HG03139 (cell line): Measurements from ENCODE around the gene PRKAR1B.

Source experiments
- ATAC-seq: cut with Tn5 transposase; IDR thresholded peaks from one replicate; pipeline ENCODE4 v1.9.1; 2021; ENCODE audit not compliant: unreplicated experiment

The PRKAR1B gene

GRCh38 chr7:575425-576366, 151.4 kb downstream of the PRKAR1B start:
- no peak for ATAC-seq

DNA sequence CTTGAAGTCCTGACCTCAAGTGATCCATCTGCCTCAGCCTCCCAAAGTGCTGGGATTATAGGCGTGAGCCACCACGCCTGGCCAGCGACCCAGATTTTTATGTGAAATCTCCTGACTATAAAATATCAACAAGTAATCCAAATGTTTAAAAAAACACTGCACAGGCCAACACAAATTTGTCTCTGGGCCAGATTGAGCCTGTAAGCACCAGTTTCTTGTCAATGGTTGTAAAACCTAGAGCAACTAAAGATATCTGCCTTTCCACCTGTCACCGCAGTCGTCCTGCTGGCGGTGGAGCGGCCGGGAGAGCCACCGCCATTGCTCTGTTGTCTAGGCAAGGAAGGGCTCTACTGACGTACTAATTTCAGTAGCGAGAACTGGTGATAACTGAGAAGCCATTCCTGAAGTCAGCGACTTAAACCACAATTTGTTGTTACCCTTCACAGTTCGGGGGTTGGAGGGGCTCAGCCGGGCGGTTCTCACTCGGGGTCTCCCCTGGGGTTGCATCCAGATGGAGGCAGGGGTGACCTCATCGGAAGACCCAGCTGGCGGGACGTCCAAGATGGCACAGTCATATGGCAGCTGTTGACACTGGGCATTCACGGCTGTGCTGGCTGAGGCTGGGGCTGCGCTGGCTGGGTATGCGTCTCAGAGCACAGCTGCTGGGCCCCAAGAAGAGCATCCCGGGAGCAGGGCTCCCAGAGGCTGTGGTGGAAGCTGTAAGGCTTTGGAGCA, 152.3 kb downstream of the PRKAR1B start:
- no peak for ATAC-seq

DNA sequence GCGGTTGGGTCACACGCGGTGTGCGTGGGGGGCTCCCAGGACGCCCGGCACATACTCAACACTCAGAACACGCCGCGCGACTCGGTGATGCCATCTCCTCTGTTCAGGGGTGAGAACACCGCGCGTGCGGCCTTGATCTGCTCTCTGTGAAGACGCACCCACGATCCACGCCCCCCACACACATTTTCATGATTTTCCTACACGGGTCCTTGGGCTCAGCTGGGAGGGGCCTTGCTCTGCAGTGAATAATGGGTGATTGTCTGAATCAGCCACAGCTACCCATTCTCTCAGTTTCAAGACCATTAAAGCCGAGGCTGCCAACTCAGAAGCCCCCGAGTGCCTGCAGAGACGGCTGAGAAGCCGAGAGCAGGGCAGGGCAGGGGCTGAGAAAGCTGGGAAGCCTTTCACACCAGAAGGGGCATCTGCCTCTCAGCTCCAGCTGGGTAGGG, 153.1 kb downstream of the PRKAR1B start:
- ATAC-seq: no peak

DNA sequence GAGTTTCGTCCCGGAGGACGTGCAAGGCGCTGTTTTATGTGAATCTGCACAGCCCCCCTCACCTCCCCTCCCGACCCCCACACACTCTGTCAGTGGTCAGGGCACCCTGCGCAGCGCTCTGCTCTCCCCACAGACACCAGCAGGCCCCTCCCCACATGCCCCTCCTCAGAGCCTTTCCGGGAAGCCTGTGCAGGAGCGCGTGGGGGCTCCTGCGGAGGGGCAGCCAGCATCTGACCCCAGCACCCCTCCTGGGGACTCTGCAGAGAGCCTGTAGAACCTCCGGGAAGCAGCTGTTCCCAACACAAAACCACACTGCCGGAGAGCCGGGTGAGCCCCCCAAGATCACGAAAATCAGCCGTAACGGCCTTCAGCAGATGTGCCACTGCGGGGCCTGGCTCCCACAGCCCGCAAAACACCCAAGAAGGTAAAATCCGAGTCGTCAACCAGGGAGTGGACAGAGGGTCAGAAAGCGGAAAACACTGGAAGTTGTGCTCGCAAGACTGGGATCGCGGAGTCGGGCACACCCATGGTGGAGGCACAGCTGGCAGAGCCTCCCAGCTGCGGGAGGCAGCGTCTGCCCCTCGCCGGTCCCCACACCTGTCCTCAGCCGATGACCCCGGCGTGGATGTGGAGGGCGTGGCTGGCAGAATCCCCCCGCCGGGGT, 153.7 kb downstream of the PRKAR1B start:
- ATAC-seq: no peak

GRCh38 chr7:572416-573268, 154.4 kb downstream of the PRKAR1B start:
- ATAC-seq: no peak

- ATAC-seq: no peak
Measured at GRCh38 chr7:571718-572415, 155.2 kb downstream of the PRKAR1B start.

- no peak for ATAC-seq
Measured at GRCh38 chr7:571096-571717, 155.9 kb downstream of the PRKAR1B start.

GRCh38 chr7:570801-571070, 156.3 kb downstream of the PRKAR1B start:
- ATAC-seq: no peak

DNA sequence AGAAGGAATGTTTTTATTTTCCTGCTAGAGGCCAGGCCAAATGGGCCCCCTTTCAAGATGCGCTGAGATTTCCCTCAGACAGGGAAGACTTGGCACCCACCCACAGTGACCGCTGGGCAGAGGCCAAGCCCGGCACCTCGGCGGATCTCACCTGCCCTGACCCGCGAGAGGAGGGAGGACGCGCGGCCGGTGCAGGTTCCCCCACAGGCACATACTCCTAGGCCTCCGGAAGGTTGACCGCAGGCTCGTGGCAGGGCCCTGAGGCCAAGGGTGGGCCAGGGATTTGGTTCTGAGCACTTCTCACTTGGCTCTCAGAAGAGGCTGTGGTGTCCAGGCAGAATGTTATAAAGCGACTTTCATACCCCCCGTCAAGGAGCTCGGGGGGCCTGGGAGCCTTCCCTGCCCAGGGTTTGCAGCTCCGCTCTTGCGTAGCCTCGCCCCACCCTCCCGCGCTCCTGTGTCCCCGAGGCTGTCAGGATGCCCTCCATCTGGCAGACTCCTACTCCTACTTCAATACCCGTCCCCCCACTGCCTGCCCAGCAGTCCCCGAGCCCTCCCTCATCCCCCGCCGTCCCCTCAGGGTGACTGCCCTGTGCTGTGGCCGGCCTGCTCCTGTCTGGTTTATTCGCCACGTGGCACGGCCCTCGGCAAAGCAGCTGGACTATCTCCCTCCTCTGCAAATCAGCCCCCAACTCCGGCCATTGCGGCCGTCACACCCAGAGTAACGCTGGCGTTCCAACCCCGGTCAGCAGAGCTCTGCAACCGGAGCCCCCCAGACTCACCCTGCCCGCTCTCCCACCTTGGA, 156.9 kb downstream of the PRKAR1B start:
- ATAC-seq: no peak

DNA sequence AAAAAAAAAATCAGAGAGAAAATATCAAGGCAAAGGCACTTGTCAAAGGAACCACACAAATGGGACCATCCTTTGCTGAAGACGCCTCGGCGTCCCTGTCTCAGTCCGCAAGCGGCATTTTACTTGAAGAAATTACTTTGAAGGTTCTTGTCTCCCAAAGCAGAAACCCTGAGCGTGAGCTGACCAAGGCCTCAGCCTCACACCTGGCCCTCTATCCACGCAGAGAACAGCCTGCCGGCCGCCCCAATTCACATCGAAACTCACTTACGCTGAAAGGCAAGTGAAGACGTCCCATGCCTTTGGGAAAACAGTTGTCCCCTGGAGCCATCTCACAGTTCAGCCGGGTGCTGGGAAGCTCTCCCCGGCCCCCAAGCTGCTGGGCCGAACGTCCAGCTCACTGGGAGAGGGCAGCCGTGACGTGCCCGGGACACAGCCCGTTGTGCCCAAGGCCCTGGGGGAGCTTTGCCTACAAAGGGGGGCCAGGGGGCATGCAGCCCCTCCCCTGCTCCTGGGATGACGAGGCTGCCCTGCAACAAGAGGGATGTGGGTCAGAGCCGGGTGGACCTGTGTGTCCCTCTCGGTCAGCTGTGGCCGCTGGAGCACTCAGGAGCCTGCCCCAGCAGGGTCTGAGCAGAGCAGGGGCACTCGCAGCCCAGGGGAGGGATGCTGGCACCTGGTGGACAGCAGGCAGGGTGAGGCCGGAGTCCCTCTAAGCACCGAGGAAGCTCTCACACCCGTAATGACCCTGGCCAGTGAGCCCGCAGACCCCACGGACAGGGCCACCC, 157.8 kb downstream of the PRKAR1B start:
- no peak for ATAC-seq

- no peak for ATAC-seq
Measured at GRCh38 chr7:568031-568951, 158.8 kb downstream of the PRKAR1B start.

DNA sequence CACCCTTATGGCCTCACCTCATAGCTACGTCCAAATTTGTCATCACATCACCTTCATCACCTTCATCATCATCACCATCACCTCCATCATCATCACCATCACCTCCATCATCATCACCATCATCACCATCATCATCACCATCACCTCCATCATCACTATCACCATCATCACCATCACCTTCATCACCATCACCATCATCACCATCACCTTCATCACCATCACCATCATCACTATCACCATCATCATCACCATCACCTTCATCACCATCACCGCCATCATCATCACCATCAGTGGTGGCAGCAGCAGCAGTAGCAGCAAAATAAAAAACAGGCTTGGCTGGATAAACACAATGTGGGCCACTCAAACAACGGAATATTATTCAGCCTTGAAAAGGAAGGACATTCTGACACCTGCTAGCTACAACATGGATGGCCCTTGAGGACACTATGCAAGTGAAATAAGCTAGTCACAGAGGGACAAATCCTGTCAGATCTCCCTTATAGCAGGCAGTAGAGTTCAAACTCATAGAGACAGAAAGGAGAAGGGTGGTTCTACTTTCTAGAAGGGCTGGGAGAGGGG, 159.7 kb downstream of the PRKAR1B start:
- ATAC-seq: no peak

DNA sequence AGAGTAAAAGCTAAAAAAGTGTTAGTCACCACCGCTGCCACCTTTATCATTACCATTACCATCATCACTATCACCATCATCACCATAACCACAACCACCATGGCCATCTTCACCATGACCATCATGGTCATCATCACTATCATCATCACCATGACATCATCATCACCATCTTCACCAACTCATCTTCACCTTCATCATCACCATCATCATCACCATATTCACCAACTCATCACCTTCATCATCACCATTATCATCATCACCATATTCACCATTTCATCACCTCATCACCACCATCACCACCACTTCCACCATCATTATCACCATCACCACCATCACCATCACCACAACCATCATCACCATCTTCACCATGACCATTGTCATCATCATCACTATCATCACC, 161.0 kb downstream of the PRKAR1B start:
- no peak for ATAC-seq

- no peak for ATAC-seq
Measured at GRCh38 chr7:564176-564865, 162.8 kb downstream of the PRKAR1B start.

- no peak for ATAC-seq
Measured at GRCh38 chr7:563629-564170, 163.4 kb downstream of the PRKAR1B start.
